PFSK-1 (cell line): Measurements from ENCODE around the gene HSPB2.

Experiments used
- FOXP2 ChIP-seq: optimal IDR thresholded peaks from 2 replicates; pipeline ENCODE3; 2011; ENCODE audit warnings: borderline replicate concordance, control low read depth, inconsistent platforms; ENCODE audit not compliant: insufficient read depth; ENCODE audit errors: extremely low read length, extremely low read depth
- POLR2AphosphoS5 ChIP-seq: IDR thresholded peaks from 2 replicates; pipeline ENCODE4 v1.6.1; 2012; ENCODE audit warnings: low read depth, mild to moderate bottlenecking, control low read depth, low read length, moderate library complexity
- REST ChIP-seq, 2 experiments: IDR thresholded peaks; 2 replicates each; pipeline versions ENCODE4 v1.6.1 to v1.8.0; 2011 to 2012; ENCODE audit warnings: low read depth in 2 of 2, low read length in 2 of 2, control low read depth in 1 of 2, inconsistent platforms in 1 of 2, mild to moderate bottlenecking in 1 of 2, moderate library complexity in 1 of 2; ENCODE audit not compliant: insufficient read depth in 1 of 2
- SIN3A ChIP-seq: IDR thresholded peaks from 2 replicates; pipeline ENCODE4 v1.6.1; 2012; ENCODE audit warnings: mild to moderate bottlenecking, low read length, moderate library complexity, borderline replicate concordance; ENCODE audit not compliant: insufficient read depth
- TAF1 ChIP-seq: IDR thresholded peaks from 2 replicates; pipeline ENCODE4 v1.6.1; 2012; ENCODE audit warnings: low read length, control low read depth, borderline replicate concordance; ENCODE audit not compliant: insufficient read depth

The HSPB2 gene

GRCh38 chr11:111921541-111922230, 9.2 kb downstream of the HSPB2 start:
- TF ChIP-seq POLR2AphosphoS5 (no peak), SIN3A (no peak), REST (IDR thresholded peaks at IDR 0.05; ENCODE audit: insufficient read depth in 1 of 2, low read depth in 2 of 2, low read length in 2 of 2) (no peak), TAF1 (no peak), FOXP2 (no peak)

- TF ChIP-seq FOXP2 (no peak), REST (IDR thresholded peaks at IDR 0.05; ENCODE audit: insufficient read depth in 1 of 2, low read depth in 2 of 2, low read length in 2 of 2) (no peak), SIN3A (no peak), POLR2AphosphoS5 (no peak)
Measured at GRCh38 chr11:111922803-111923202, 10.3 kb downstream of the HSPB2 start.

- TF ChIP-seq REST (IDR thresholded peaks at IDR 0.05; ENCODE audit: insufficient read depth in 1 of 2, low read depth in 2 of 2, low read length in 2 of 2) = no peak
- 0 out of 2 replicates have a peak, but pooled peaks have one; percentile 57 for TF ChIP-seq SIN3A
Measured at GRCh38 chr11:111923351-111923788, 10.8 kb downstream of the HSPB2 start.

- TF ChIP-seq POLR2AphosphoS5 (no peak), TAF1 (no peak), REST (IDR thresholded peaks at IDR 0.05; ENCODE audit: insufficient read depth in 1 of 2, low read depth in 2 of 2, low read length in 2 of 2) (no peak), FOXP2 (no peak), SIN3A (no peak)
Measured at GRCh38 chr11:111923951-111924350, 11.4 kb downstream of the HSPB2 start.

GRCh38 chr11:111925953-111926352, 13.4 kb downstream of the HSPB2 start:
- TF ChIP-seq FOXP2 = no peak
- TF ChIP-seq TAF1 = no peak
- no peak for TF ChIP-seq SIN3A
- no peak for TF ChIP-seq REST (IDR thresholded peaks at IDR 0.05; ENCODE audit: insufficient read depth in 1 of 2, low read depth in 2 of 2, low read length in 2 of 2)
- TF ChIP-seq POLR2AphosphoS5 = no peak
